ENCODE measurements around the gene CFC1.
"Not testable (repeated sequence)": the region's sequence is repeated elsewhere in the genome, so short reads cannot be mapped to it uniquely, and the experiment has no call there.

Gene CFC1

DNA sequence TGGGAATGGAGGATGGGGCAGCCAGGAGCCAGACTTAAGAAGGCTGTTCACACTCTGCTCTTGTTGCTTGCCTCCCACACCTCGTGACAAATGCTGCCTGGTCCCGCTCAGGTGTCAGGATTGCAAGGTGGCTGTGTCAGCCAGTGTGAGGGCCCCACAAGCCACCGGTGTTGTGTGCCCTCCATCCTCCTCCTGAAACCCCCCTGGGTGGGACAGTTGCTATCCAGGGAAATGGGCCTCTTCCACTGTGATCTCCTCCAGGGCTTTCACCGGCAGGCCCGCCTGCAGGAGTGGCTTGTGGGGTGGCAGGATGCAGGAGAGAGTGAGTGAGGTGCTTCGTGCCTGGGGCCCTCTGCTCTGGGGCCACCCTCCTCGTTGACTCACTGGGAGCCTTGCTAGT is 16.4 kb downstream of the CFC1 start:
- not testable (repeated sequence) for DNase-seq

- DNase-seq = not testable (repeated sequence)
Observed at GRCh38 chr2:130581491-130581890, 17.9 kb downstream of the CFC1 start.

- not testable (repeated sequence) for DNase-seq
Observed at GRCh38 chr2:130579121-130579520, 20.3 kb downstream of the CFC1 start.

DNA sequence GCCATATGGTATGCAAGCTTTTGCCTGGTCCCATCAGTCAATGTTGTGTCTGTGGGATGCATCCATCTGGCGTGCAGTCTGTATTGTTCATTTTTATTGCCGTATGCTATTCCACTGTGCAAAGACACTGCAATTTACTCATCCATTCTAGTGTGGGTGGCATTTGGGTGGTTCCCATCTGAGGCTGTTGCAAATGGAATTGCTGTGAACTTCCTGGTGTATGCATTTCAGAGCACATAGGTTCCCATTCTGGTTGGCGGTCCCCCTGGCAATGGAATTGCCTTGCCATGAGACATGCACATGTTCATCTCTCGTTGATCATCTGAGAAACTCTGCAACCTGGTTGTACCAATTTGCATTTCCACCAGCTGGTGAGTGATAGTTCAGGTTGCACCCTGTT is 21.8 kb downstream of the CFC1 start:
- DNase-seq = not testable (repeated sequence)

GRCh38 chr2:130576209-130576784 is 23.1 kb downstream of the CFC1 start:
- DNase-seq = not testable (repeated sequence)

- not testable (repeated sequence) for DNase-seq
Observed at GRCh38 chr2:130574230-130574629, 25.1 kb downstream of the CFC1 start.

DNA sequence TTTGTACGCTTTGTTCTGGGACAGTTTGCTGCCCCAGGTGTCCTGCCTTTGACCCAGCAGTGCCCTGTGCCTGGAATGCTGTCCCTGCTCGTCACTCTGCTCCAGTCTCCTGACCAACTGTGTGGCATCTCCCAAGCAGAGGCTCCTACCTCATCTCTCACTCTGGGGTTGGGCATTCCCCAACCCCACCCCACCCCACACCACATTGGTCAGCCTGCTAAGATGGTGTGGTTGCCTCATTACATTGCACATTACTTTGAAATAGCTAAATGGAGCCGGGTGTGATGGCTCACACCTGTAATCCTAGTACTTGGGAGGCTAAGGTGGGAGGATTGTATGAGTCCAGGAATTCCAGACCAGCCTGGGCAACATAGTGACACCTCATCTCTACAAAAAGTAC is 27.4 kb downstream of the CFC1 start:
- DNase-seq = not testable (repeated sequence)

- not testable (repeated sequence) for DNase-seq
Observed at GRCh38 chr2:130566165-130566564, 33.2 kb downstream of the CFC1 start.

GRCh38 chr2:130556441-130556840 is 42.9 kb downstream of the CFC1 start:
- not testable (repeated sequence) for DNase-seq

DNA sequence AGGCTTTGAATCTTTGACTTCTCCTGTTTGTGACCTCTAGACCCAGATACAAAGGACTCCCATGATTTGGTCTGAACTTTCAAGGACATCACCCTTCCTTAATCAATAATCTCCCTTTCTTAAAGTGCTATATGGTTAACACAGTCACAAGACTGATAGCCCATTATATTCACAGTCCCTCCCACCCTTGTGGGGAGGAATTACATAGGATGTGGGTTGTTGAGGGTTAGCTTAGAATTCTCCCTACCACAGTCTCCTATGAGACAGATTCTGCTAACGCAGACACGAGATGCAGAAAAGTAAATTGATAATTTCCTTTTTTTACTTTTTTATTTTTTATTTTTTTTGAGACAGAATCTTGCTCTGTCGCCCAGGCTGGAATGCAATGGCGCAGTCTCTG is 45.2 kb downstream of the CFC1 start:
- not testable (repeated sequence) for DNase-seq

- not testable (repeated sequence) for DNase-seq
Observed at GRCh38 chr2:130549475-130549874, 49.9 kb downstream of the CFC1 start.

DNA sequence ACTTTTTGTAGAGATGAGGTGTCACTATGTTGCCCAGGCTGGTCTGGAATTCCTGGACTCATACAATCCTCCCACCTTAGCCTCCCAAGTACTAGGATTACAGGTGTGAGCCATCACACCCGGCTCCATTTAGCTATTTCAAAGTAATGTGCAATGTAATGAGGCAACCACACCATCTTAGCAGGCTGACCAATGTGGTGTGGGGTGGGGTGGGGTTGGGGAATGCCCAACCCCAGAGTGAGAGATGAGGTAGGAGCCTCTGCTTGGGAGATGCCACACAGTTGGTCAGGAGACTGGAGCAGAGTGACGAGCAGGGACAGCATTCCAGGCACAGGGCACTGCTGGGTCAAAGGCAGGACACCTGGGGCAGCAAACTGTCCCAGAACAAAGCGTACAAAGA is 51.0 kb downstream of the CFC1 start:
- not testable (repeated sequence) for DNase-seq

GRCh38 chr2:130544978-130545377 is 54.4 kb downstream of the CFC1 start:
- DNase-seq = not testable (repeated sequence)

GRCh38 chr2:130543785-130544528 is 55.4 kb downstream of the CFC1 start:
- DNase-seq = not testable (repeated sequence)

DNA sequence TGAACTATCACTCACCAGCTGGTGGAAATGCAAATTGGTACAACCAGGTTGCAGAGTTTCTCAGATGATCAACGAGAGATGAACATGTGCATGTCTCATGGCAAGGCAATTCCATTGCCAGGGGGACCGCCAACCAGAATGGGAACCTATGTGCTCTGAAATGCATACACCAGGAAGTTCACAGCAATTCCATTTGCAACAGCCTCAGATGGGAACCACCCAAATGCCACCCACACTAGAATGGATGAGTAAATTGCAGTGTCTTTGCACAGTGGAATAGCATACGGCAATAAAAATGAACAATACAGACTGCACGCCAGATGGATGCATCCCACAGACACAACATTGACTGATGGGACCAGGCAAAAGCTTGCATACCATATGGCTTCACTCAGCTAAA is 56.6 kb downstream of the CFC1 start:
- DNase-seq = not testable (repeated sequence)
